ENCODE results near the gene GLB1L3.
"Not testable (repeated sequence)": the region's sequence is repeated elsewhere in the genome, so short reads cannot be mapped to it uniquely, and the experiment has no call there.

GLB1L3 gene

GRCh38 chr11:134317103-134317502 lies 40.9 kb downstream of the GLB1L3 start:
- no peak for DNase-seq

GRCh38 chr11:134321373-134321772 lies 45.2 kb downstream of the GLB1L3 start:
- DNase-seq: not testable (repeated sequence)

GRCh38 chr11:134322553-134322952 lies 46.4 kb downstream of the GLB1L3 start:
- no peak for DNase-seq

DNA sequence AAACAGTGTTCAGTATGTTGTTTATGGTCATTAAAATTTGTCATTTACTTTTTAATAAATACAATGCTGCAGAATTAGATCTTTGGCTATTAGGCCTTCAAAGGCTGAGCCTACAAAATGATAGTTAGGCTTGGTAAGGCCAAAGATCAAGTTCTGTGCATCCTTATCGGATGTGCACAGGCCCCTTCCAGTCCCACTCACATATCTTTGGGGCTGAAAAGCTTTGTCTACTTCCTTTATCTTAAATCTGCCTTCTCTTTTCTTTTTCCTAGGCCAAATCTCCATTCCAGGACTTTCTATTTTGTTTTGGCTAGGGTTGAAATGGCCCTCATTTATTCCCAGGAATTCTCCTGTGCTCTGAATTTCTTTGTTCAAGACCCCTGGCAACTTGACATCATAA lies 52.3 kb downstream of the GLB1L3 start:
- no peak for DNase-seq

- DNase-seq: no peak
These were observed 54.6 kb downstream of the GLB1L3 start for GRCh38 chr11:134330611-134331353.

DNA sequence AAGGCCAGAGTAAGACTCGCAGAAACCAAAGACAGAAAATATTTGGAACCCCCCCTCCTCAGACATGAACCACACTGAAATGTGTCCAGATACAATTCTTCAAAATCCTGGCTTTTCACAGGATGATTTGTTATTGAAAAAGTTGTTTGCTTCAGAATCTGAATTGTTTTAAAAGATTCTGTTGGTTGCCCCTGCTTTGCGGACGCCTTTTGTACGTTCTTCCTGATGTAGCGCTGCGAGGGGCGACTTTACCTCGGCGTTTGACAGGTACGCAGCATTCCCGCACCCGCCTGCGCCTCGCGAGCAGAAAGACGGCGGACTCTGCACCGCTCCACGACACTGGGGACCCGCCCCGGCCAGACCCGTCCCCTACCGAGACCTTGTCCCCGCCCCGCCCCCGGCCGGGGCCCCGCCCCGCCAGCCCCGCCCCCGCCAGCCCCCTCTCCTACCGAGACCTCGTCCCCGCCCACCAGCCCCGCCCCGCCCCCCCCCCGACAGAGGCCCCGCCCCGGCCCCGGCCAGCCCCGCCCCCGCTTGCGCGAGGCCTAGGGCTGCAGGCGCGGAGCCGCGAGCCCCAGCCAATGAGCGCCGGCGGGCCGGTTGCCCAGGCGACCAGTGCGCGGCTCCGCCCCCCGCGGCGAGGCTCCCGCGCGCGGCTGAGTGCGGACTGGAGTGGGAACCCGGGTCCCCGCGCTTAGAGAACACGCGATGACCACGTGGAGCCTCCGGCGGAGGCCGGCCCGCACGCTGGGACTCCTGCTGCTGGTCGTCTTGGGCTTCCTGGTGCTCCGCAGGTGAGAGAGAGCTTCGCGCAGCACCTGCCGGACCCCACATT lies 55.4 kb downstream of the GLB1L3 start, which contains the start of gene GLB1L2:
Gene GLB1L2, plus strand, starts transcription at position 635 of the 835 bp plus-strand sequence. Its CDS starts 74 bp downstream, at position 709.
- peak; percentile 84 for DNase-seq

DNA sequence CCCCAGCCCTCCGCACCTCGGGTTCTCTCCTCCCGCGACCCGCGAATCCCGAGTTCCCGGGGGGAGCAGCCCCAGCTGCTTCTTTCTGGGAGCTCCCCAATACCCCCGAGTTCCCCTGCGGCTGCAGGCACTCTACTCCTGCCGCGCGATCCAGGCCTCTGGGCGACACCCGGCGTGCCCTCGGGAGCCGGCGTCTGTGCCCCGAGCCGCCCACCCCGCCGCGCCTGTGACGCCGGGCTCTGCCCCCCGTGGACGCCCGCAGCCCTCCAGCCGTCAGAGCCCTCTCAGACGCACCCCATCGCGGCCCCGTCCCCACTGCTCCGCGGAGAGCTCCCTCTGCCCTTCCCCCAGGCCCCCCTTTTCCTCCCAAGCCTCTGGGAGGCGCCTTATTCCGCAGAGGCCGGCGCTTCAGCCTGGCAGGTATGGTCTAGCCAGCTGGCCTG lies 56.0 kb downstream of the GLB1L3 start:
- peak; percentile 5 for DNase-seq

GRCh38 chr11:134332782-134333181 lies 56.6 kb downstream of the GLB1L3 start:
- DNase-seq: no peak

DNA sequence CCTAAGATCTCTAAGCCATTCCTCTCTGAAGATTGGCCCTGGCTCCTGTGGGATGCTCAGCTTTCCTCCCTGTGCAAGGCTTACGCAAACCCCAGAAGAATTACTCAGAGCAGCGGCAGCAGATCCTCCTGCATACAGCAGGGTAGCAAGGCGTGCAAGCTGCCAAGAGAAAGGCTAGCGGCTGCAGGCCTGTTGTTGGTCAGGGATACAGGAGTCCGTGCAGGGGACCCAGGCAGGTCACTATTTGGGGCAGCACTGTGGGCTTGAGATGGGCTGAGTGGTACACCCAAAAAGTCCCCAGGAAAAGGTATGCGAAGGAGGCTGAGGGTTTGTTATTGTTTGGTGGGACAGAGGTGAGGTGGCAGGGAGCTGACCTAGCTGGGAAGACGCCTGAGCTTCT lies 57.1 kb downstream of the GLB1L3 start:
- DNase-seq: no peak

DNA sequence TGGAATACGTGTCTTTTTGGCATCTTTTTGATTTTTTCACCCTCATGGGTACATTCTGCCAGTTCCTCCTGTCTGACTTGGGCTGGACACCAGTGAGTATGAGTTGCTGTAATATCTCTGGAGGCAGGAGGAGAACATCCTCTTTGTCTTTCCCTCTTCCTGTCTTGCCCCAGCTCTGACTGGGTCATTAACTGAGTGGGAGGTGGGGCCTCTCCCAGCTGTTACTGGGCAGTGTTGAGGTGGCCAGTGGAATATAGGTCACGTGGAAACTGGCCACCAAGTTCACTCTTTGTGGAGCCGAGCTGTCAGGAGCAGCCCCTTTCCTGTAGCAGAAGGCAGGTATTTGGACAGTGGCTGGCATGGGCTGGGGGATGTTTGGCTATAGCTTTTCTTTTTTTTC lies 57.8 kb downstream of the GLB1L3 start:
- DNase-seq: no peak

DNA sequence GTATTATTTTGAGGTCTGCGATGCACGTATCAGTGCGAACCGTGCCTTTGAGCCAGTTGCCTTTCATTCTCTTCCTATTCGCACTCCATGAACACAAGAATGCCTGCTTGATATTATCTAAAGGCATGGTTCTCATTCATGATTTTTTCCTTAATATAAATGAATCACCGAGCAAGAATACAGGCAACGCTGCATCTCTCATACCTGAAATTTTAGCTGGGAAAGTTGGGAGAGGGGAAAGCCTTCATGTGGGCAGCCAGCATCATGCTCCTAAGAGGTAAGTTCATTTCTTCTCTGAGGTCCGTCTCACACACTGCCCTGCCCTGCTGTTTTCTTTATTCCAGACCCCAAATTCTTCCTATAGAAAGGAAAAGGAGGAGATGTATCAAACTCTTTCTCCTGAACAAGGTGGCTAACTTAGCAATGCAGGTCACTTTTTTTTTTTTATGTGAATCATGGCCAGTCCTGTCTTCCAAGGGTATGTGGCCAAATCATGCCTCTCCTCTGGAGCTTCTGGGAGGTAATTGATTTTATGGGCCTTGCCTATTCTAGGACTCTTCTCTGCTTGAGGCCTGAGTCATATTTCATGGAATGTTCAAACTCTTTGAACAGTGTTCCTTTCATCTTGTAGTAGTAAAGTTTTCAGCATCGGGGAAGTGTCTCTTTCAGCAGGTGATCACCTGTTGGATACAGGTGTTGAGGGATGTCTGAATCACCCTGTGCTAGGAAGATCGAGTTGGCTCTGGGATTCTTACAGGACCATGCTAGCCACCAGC lies 58.8 kb downstream of the GLB1L3 start:
- DNase-seq: no peak

DNA sequence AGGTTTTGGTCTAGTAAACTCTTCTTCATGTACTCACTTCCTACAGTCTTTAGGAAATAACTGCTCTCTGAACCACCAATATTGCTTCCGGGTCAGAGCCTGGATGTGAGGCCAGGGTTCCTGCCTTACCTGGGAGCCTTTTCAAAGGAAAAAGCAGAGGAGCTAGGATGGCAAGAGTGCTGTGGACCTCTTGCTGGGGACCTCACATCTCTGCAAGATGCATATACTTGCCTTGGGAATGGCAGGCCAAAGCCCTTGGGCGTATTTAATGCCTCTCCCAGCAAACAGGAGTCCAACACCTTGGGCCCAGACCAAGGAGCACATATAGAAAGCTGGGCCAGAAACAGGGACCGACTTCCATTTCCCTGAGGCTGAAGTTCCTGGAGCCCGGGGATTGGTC lies 60.9 kb downstream of the GLB1L3 start:
- no peak for DNase-seq

DNA sequence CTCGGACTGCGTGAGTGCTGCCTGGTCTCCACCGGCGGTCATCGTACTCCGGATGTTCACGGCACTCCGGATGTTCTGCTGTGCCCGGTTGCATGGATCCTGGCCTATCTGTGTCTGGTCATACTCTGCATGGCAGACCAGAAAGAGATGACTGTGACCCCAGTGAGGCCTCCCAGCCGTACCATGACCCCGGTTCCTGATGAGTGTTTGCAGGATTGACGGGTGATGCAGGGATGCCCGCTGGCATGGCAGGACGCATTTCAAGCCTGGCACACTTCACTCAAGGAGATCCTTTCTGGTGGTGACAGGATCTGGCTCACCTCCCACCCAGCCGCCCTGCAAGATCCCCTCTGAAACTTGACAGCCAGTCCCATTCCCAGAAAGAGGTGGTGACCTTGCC lies 61.9 kb downstream of the GLB1L3 start:
- DNase-seq: no peak

DNA sequence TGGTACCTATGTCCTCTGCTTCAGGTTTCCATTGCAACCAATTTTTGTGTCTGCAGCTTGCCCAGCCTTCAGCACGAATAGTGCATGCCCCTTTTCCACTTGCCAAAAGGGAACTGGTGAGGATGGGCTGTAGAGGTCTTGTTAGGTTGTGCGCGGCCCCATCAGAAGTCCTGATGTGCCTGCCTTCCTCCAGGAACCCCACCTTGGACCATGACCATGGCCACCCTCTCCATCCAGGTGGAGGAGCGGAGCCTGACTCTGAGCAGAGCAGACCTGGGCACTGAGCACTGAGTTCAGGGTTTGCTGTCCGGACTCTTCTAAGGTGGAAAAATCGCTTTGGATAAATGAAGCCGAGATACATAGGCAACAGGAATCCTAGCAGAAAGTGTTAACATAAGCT lies 62.5 kb downstream of the GLB1L3 start:
- no peak for DNase-seq

DNA sequence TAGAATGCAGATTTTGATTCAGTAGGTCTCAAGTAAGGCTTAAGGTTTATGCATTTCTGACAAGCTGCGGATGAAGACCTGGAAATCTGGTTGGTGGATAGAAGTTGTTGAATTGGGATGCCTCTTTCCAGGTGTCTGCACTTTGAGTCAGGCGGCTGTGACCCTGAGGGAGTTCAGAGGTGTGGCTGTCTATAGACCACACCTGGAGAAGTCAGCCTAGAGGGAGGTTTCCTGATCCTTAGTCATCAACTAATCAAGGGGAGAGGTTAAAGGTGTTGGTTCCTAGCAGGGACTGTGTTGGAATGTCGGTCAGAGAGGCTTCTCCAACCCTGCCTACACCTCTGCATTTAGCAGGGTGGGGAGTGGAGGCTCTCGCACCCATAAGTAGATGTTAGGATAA lies 63.6 kb downstream of the GLB1L3 start:
- DNase-seq: no peak

DNA sequence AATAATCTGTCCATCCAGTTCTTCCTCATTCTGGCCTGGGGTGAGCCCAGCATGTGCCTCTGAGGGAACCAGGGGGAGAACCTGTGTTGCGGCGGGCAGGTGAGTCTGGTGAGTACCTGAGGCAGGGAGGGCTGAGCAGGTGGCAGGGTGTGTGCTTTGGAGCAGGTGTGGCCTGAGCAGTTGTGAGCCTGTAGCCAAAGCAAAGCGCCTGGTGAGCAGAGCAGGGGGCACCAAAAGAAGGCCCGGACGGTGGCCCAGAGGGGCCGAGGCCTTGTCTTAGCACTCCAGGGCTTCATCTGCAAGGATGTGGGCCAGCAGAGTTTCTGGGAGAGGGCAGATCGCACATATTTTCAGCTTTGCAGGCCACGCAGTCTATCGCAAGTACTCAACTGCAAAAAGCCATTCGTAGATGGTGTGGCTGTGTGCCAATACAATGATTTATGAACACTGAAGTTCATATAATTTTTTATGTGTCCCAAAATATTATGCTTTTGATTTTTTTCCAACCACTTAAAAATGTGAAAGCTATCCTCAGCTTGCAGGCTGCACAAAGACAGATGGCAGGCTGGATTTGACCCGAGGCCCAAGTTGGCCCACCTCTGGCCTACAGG lies 64.3 kb downstream of the GLB1L3 start:
- DNase-seq: no peak

GRCh38 chr11:134341805-134342571 lies 65.8 kb downstream of the GLB1L3 start:
- DNase-seq: no peak

DNA sequence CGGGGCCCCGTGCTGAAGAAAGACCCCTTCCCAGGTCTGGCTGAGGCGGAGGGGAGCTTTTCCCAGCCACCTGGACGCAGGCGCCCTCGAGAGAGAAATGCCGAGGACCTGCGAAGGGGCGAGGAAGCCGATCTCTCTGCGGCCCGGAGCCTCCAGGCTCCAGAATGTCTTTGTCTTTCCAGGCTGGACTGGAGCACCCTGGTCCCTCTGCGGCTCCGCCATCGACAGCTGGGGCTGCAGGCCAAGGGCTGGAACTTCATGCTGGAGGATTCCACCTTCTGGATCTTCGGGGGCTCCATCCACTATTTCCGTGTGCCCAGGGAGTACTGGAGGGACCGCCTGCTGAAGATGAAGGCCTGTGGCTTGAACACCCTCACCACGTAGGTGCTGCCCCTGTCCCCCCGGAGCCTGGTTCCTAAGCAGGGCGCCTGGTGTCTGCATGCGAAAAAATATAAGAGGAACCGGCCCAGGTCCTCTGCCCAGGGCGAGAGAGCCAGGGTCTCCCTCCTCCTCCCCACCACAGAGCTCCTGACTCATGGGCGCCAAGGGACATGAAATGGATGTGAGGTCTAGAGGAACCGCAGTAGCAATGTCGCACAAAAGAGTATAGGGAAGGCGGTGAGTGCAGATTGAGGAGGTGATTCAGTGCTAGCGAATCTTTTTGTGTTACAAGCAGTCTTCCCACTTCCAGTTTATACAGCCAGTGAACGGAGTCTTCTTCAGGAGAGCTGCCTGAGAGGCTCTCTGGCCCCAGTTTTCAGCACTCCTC lies 66.6 kb downstream of the GLB1L3 start:
- no peak for DNase-seq

DNA sequence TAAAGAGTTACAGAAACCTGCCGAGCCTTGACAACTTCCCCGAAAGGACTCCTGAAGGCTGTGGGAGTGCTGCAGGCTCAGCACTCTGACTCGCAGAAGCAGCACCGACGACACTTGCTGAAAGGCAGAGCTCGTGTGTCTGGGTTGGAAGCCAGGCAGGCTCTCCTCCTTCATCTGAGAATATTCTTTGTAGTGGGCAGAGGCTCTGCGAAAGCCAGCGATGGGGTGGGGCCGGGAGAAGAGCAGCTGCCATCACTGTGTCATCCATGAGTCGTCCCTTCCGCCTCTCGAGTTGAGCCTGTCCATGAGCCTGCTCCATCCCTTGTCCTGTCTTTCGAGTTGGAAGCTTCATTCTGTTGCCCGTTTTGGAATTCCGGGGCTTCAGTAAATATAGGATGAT lies 67.5 kb downstream of the GLB1L3 start:
- DNase-seq: no peak

DNA sequence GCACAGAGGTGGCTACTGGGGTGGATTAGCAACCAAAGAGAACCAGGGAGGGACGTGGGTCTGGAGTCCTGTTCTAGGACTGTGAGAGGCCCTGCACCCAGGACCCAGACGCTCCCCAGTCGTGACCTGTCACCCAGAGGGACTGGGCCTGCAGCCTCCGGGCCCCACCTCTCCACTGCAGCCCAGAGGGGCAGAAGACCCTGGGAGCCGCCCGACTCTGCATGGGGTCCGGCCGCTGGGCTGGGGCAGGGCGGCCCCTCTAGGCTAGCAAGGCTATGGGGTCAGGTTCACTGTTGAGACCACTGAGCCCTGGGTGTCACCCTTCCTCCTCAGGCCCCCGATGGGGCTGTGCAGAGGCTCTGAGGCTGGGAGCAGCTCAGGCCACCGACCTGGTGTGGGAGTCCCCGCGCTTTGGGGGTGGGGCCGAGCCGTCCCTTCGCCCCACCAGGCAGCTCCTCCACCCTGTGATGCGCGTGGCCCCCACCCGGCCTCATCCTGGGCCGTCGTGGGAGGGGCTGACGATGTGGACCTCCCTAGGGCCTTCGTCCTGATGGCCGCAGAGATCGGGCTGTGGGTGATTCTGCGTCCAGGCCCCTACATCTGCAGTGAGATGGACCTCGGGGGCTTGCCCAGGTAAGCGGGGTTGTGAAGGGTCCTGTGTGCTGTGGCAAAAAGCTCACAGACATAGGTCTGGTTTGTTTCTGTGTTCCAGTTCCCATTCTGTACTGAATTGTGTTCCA lies 68.5 kb downstream of the GLB1L3 start:
- not testable (repeated sequence) for DNase-seq

DNA sequence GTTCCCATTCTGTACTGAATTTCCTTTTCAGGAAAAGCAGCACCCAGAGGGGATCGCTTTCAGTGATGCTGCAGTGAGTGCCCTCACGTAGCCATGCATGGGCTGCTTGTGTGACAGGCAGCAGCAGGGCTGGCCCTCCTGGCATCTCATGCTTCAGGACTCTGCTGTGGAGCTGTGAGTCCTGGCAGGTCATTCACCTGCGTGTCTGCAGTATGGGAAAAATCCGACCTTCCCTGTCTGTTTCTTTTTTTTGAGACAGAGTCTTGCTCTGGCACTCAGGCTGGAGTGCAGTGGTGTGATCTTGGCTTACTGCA lies 69.0 kb downstream of the GLB1L3 start:
- no peak for DNase-seq

Data from activated CD4-positive, alpha-beta T cell treated with anti-CD3 and anti-CD28 coated beads, Interleukin-2, Interleukin-6, amounts not matched to agents 100 ng/mL and 50 ng/mL, durations not matched to agents 16 hours and 8 hours (primary cell).